HepG2 (cell line): ENCODE data around the gene CISTR. TPM values are rescaled to one million over a fixed set of nuclear protein-coding genes. Genes with fewer than 3 reads are reported as not detected.

Source experiments
- ATF1 ChIP-seq: IDR thresholded peaks from 2 replicates; pipeline ENCODE4 v1.6.1; 2016; ENCODE audit warnings: mild to moderate bottlenecking, control low read depth
- DR1 ChIP-seq: sonication (generic); formaldehyde crosslinking; IDR thresholded peaks from 2 replicates; pipeline ENCODE4 v1.8.0; 2021; ENCODE audit warnings: mild to moderate bottlenecking, missing genetic modification reagents, inconsistent platforms
- E2F2 ChIP-seq: sonication (generic); formaldehyde crosslinking; IDR thresholded peaks from 2 replicates; pipeline ENCODE4 v1.4.0; 2020; ENCODE audit warnings: missing genetic modification reagents, borderline replicate concordance
- ERF ChIP-seq: IDR thresholded peaks from 2 replicates; pipeline ENCODE4 v1.6.1; 2018; ENCODE audit warnings: missing biosample characterization, missing genetic modification reagents
- HCFC1 ChIP-seq: fragments of 150-350 bp; IDR thresholded peaks from 2 replicates; pipeline ENCODE4 v1.6.1; 2014; ENCODE audit warnings: low read depth, low read length
- JDP2 ChIP-seq: sonication (generic); formaldehyde crosslinking; IDR thresholded peaks from 2 replicates; pipeline ENCODE4 v1.8.1; 2022; ENCODE audit warnings: missing genetic modification reagents, borderline replicate concordance
- KDM5A ChIP-seq: fragments of 200-600 bp; sonication (generic); IDR thresholded peaks from 2 replicates; pipeline ENCODE4 v1.7.0; 2018; ENCODE audit warnings: antibody characterized with exemption, mild to moderate bottlenecking, low read length, borderline replicate concordance
- MIER2 ChIP-seq: IDR thresholded peaks from 2 replicates; pipeline ENCODE4 v1.6.1; 2016; ENCODE audit warnings: missing biosample characterization, missing genetic modification reagents
- NAIF1 ChIP-seq: sonication (generic); formaldehyde crosslinking; IDR thresholded peaks from 2 replicates; pipeline ENCODE4 v1.5.0; 2020; ENCODE audit warnings: mild to moderate bottlenecking, missing genetic modification reagents, borderline replicate concordance
- POGZ ChIP-seq: sonication (generic); formaldehyde crosslinking; IDR thresholded peaks from 2 replicates; pipeline ENCODE4 v1.4.0; 2020; ENCODE audit warnings: mild to moderate bottlenecking, missing genetic modification reagents
- SMARCE1 ChIP-seq: fragments of 450-650 bp; IDR thresholded peaks from 2 replicates; pipeline ENCODE4 v1.6.1; 2017; ENCODE audit warnings: borderline replicate concordance
- TAF15 ChIP-seq: fragments of 200-400 bp; formaldehyde crosslinking; IDR thresholded peaks from one replicate; pipeline ENCODE4 v1.6.1; 2018; ENCODE audit warnings: mild to moderate bottlenecking, low read depth, low read length; ENCODE audit not compliant: poor library complexity, severe bottlenecking
- TFAP4 ChIP-seq: sonication (generic); IDR thresholded peaks from 2 replicates; pipeline ENCODE4 v1.6.1; 2016; ENCODE audit warnings: low read depth, borderline replicate concordance
- TFDP2 ChIP-seq: sonication (generic); formaldehyde crosslinking; IDR thresholded peaks from 2 replicates; pipeline ENCODE4 v1.4.0; 2020; ENCODE audit warnings: missing genetic modification reagents
- UBTF ChIP-seq: sonication (generic); formaldehyde crosslinking; IDR thresholded peaks from 2 replicates; pipeline ENCODE4 v1.4.0; 2020; ENCODE audit warnings: mild to moderate bottlenecking, missing genetic modification reagents
- ZFY ChIP-seq: sonication (generic); formaldehyde crosslinking; IDR thresholded peaks from 2 replicates; pipeline ENCODE4 v1.4.0; 2020; ENCODE audit warnings: missing genetic modification reagents
- ZNF124 ChIP-seq: sonication (generic); formaldehyde crosslinking; IDR thresholded peaks from 2 replicates; pipeline ENCODE4 v1.4.0; 2020; ENCODE audit warnings: missing genetic modification reagents
- ZNF225 ChIP-seq: sonication (generic); formaldehyde crosslinking; IDR thresholded peaks from 2 replicates; pipeline ENCODE4 v1.4.0; 2020; ENCODE audit warnings: mild to moderate bottlenecking, missing genetic modification reagents
- ZNF234 ChIP-seq: sonication (generic); formaldehyde crosslinking; conservative IDR thresholded peaks from 2 replicates; pipeline ENCODE4 v1.5.1; 2020; ENCODE audit warnings: mild to moderate bottlenecking, missing genetic modification reagents
- ZNF335 ChIP-seq: sonication (generic); formaldehyde crosslinking; IDR thresholded peaks from 2 replicates; pipeline ENCODE4 v1.4.0; 2020; ENCODE audit warnings: missing genetic modification reagents
- ZNF350 ChIP-seq: sonication (generic); formaldehyde crosslinking; IDR thresholded peaks from 2 replicates; pipeline ENCODE4 v1.4.0; 2020; ENCODE audit warnings: mild to moderate bottlenecking, low read depth, missing genetic modification reagents, borderline replicate concordance
- ZNF414 ChIP-seq: sonication (generic); formaldehyde crosslinking; IDR thresholded peaks from 2 replicates; pipeline ENCODE4 v1.5.0; 2020; ENCODE audit warnings: missing genetic modification reagents
- ZNF460 ChIP-seq: sonication (generic); formaldehyde crosslinking; IDR thresholded peaks from 2 replicates; pipeline ENCODE4 v1.5.1; 2020; ENCODE audit warnings: missing genetic modification reagents, mild to moderate bottlenecking, borderline replicate concordance
- ZNF792 ChIP-seq: IDR thresholded peaks from 2 replicates; pipeline ENCODE4 v1.6.1; 2016
- polyA plus RNA-seq, 8 experiments: library from polyadenylated mRNA; depleted of rRNA in 3 of 8; stranded (reverse) in 7 of 8; unstranded in 1 of 8; fragments of >200 nt; fragmentation: Illumina TruSeq in 4 of 8; extraction: Trizol in 4 of 8; gene quantifications; 2 replicates each; pipeline versions ENCODE4 v1.2.1 to v1.2.3, GENCODE V29; 2011 to 2016; ENCODE audit warnings: low read depth in 4 of 8, missing spikeins in 1 of 8, mixed read lengths in 1 of 8; ENCODE audit not compliant: insufficient read depth in 1 of 8
- total RNA-seq, 5 experiments: library from RNA; depleted of rRNA; stranded (reverse); fragments of >200 nt; fragmentation: Illumina TruSeq; extraction: Trizol; gene quantifications; 2 replicates each; pipeline ENCODE4 v1.2.3, GENCODE V29; 2016; ENCODE audit warnings: low read depth in 1 of 5

CISTR gene
- total and polyA plus RNA-seq, 2 of the 13 experiments (the other 11 are each of a cell fraction or from before 2014, with no cell fraction given), result not detected

GRCh38 chr12:53727310-53728041, 24.3 kb downstream of the CISTR start, which contains the start of gene CALCOCO1 (continued):
- TF ChIP-seq UBTF (CRISPR knock-in tag) (no peak), TAF15 (no peak), DR1 (CRISPR knock-in tag) (no peak), POGZ (peak; percentile 40; the same call in 1 of the 2 replicates), SMARCE1 (no peak), E2F2 (CRISPR knock-in tag) (peak; percentile 71; the same call in 1 of the 2 replicates), HCFC1 (peak; percentile 100), ZFY (CRISPR knock-in tag) (peak; percentile 29), ZNF460 (CRISPR knock-in tag) (no peak), ZNF414 (CRISPR knock-in tag) (0 out of 2 replicates have a peak, but pooled peaks have one; percentile 67), ZNF792 (CRISPR knock-in tag) (peak; percentile 60; the same call in 1 of the 2 replicates), ATF1 (peak; percentile 95), ZNF350 (CRISPR knock-in tag) (peak; percentile 75; the same call in 1 of the 2 replicates), KDM5A (no peak), MIER2 (0 out of 2 replicates have a peak, but pooled peaks have one; percentile 33), ZNF335 (CRISPR knock-in tag) (peak; percentile 77; the same call in 1 of the 2 replicates), ZNF234 (CRISPR knock-in tag) (no peak), JDP2 (no peak), ZNF124 (CRISPR knock-in tag) (peak; percentile 84; the same call in 1 of the 2 replicates), NAIF1 (CRISPR knock-in tag) (0 out of 2 replicates have a peak, but pooled peaks have one; percentile 29), ERF (CRISPR knock-in tag) (peak; percentile 60; the same call in 1 of the 2 replicates), TFAP4 (peak; percentile 99), ZNF225 (CRISPR knock-in tag) (no peak), TFDP2 (peak; percentile 54; the same call in 1 of the 2 replicates)
